Lung (tissue), 12 donors: ENCODE measurements around the gene BRWD1. TPM values are rescaled to one million over a fixed set of nuclear protein-coding genes. Genes with fewer than 3 reads are reported as not detected.

Experiments used
- ATAC-seq: fragments of 200-7000 bp; cut with Tn5 transposase; one replicate; pipeline ENCODE4 v1.9.1; 2020; ENCODE audit warnings: moderate number of reproducible peaks; ENCODE audit not compliant: insufficient read depth, low FRiP score
- DNase-seq, 3 donors: peaks; one replicate each; pipeline ENCODE4 v3.0.0-alpha.2; 2013 to 2017
- H3K27ac ChIP-seq, 2 donors: one replicate each; pipeline ENCODE4 v1.5.1; 2013; ENCODE audit warnings: mild to moderate bottlenecking in 2 of 2, moderate library complexity in 2 of 2, control low read depth in 1 of 2, inconsistent platforms in 1 of 2, low read depth in 1 of 2, low read length in 1 of 2
- H3K27me3 ChIP-seq, 3 donors: one replicate each; pipeline ENCODE4 v1.5.1; 2013; ENCODE audit warnings: low read length in 2 of 3; ENCODE audit not compliant: control insufficient read depth in 3 of 3, insufficient read depth in 3 of 3
- H3K36me3 ChIP-seq, 4 donors: one replicate each; pipeline ENCODE4 v1.5.1; 2013; ENCODE audit warnings: low read length in 4 of 4, mild to moderate bottlenecking in 1 of 4, moderate library complexity in 1 of 4; ENCODE audit not compliant: control insufficient read depth in 4 of 4, insufficient read depth in 4 of 4
- H3K4me1 ChIP-seq, 5 donors: one replicate each; pipeline ENCODE4 v1.5.1; 2013; ENCODE audit warnings: low read length in 5 of 5, mild to moderate bottlenecking in 2 of 5, moderate library complexity in 1 of 5; ENCODE audit not compliant: control insufficient read depth in 5 of 5, insufficient read depth in 5 of 5
- H3K4me3 ChIP-seq: one replicate; pipeline ENCODE4 v1.5.1; 2013; ENCODE audit warnings: mild to moderate bottlenecking, control low read depth, moderate library complexity
- H3K9ac ChIP-seq, 2 donors: one replicate each; pipeline ENCODE4 v1.5.1; 2013; ENCODE audit warnings: low read length in 2 of 2, control low read depth in 1 of 2; ENCODE audit not compliant: insufficient read depth in 1 of 2
- H3K9me3 ChIP-seq, 4 donors: one replicate each; pipeline ENCODE4 v1.5.1; 2013; ENCODE audit warnings: low read length in 3 of 4, mild to moderate bottlenecking in 1 of 4, moderate library complexity in 1 of 4; ENCODE audit not compliant: control insufficient read depth in 4 of 4, insufficient read depth in 3 of 4
- CTCF ChIP-seq: IDR thresholded peaks from 2 replicates; pipeline ENCODE4 v1.5.1; 2012; ENCODE audit warnings: mild to moderate bottlenecking; ENCODE audit errors: control extremely low read depth, extremely low read depth
- WGBS, 2 donors: extraction: QIAGEN DNeasy Blood & Tissue Kit; methylation state at CpG; one replicate each; pipeline ENCODE4 v1.1.7; 2013; 5-methylcytosine and 5-hydroxymethylcytosine counted together
- polyA plus RNA-seq, 2 donors: library from polyadenylated mRNA; stranded (reverse); fragments of 200-250 nt; gene quantifications; one replicate each; pipeline ENCODE4 v1.2.1, GENCODE V29; 2013
- total RNA-seq, 2 donors: library from RNA; depleted of rRNA in 1 of 2; stranded (reverse); fragments of >200 nt in 1 of 2; gene quantifications; one replicate each; pipeline ENCODE4 v1.2.1, GENCODE V29; 2014 to 2021
- donor health status: control.
- donor health status: control.
- donor health status: Bipolar disorder and iron deficiency.
- donor health status: healthy.
- donor health status: DM: yes; HTN: yes; CAD: no.

BRWD1 gene
- total and polyA plus RNA-seq, 4 donors, result 9.5 to 145 (median 20.1) TPM

GRCh38 chr21:39311164-39311563, 2.3 kb downstream of the BRWD1 start:
- TF ChIP-seq CTCF, result no peak
- no peaks in the 10 kb centered on the region for H3K27me3 ChIP-seq
- peaks cover 2 to 12% (median 5%) of the 10 kb centered on the region in 5 donors for H3K4me1 ChIP-seq
- DNase-seq (no peak), ATAC-seq (no peak)
- H3K36me3 ChIP-seq, result peaks cover 0 to 12% (median 6%) of the 10 kb centered on the region in 4 donors
- H3K27ac ChIP-seq, result no peak overlapping the region
- no peak overlapping the region for H3K4me3 ChIP-seq
- WGBS, 2 donors, result 93 to 94% methylated on average over 7 of the region's 7 CpGs
- no peak overlapping the region for H3K9ac ChIP-seq
- H3K9me3 ChIP-seq, result no peaks in the 10 kb centered on the region

- ATAC-seq, result no peak
Observed at GRCh38 chr21:39307466-39307865, 6.0 kb downstream of the BRWD1 start.

GRCh38 chr21:39300587-39300986, 12.8 kb downstream of the BRWD1 start:
- peaks cover 12 to 28% (median 18%) of the 10 kb centered on the region in 4 donors for H3K36me3 ChIP-seq
- H3K27ac ChIP-seq, result no peak overlapping the region
- DNase-seq, result no peak
- no peak overlapping the region for H3K9ac ChIP-seq
- ATAC-seq, result no peak
- H3K4me1 ChIP-seq, result peaks cover 0 to 5% (median 0%) of the 10 kb centered on the region in 5 donors
- no peaks in the 10 kb centered on the region for H3K27me3 ChIP-seq
- TF ChIP-seq CTCF, result no peak
- no peak overlapping the region for H3K4me3 ChIP-seq
- 98 to 99% methylated on average over 3 of the region's 3 CpGs for WGBS, 2 donors
- H3K9me3 ChIP-seq, result peaks cover 0 to 7% (median 4%) of the 10 kb centered on the region in 4 donors

More at GRCh38 chr21:39307466-39307865, 6.0 kb downstream of the BRWD1 start:
- no peak for DNase-seq
- peaks cover 0 to 6% (median 4%) of the 10 kb centered on the region in 5 donors for H3K4me1 ChIP-seq
- no peak overlapping the region for H3K4me3 ChIP-seq
- H3K27me3 ChIP-seq, result no peaks in the 10 kb centered on the region
- H3K27ac ChIP-seq, result no peak overlapping the region
- peaks cover 0 to 15% (median 13%) of the 10 kb centered on the region in 4 donors for H3K36me3 ChIP-seq
- H3K9me3 ChIP-seq, result no peaks in the 10 kb centered on the region
- no peak overlapping the region for H3K9ac ChIP-seq
- WGBS, 2 donors, result 89 to 96% methylated on average over 1 of the region's 1 CpG
- TF ChIP-seq CTCF, result no peak

GRCh38 chr21:39296891-39297290, 16.5 kb downstream of the BRWD1 start:
- no peak for TF ChIP-seq CTCF
- peaks cover 0 to 5% (median 0%) of the 10 kb centered on the region in 5 donors for H3K4me1 ChIP-seq
- no peak overlapping the region for H3K27ac ChIP-seq
- peaks cover 0 to 7% (median 4%) of the 10 kb centered on the region in 4 donors for H3K9me3 ChIP-seq
- 90 to 96% methylated on average over 2 of the region's 2 CpGs for WGBS, 2 donors
- ATAC-seq (no peak), DNase-seq (no peak)
- no peaks in the 10 kb centered on the region for H3K27me3 ChIP-seq
- no peak overlapping the region for H3K9ac ChIP-seq
- peaks cover 7 to 43% (median 25%) of the 10 kb centered on the region in 4 donors for H3K36me3 ChIP-seq
- no peak overlapping the region for H3K4me3 ChIP-seq
